EL (cell line): ENCODE measurements around the gene FEV.
A peak's percentile ranks its signal among the peaks of the same experiment; 100 is the strongest.

Source experiments
- DNase-seq: peaks from one replicate; pipeline ENCODE4 v3.0.0-alpha.2; 2016

Gene FEV

DNA sequence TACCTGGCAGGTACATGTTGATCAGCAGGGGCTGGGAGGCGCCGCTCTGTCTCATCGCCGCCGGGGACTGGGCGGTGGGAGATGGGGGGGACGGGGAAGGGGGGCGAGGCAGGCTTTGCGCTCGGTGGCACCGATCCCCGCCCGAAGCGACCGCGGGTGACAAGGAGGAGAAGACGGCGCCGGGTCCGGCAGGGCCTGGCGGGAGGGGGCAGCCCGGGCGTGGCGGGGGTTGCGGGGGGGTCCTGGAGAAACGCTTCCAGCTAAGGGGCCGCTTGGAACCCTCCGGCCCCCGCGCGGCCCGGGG is at the start of gene FEV:
FEV (minus strand) TSS at position 164 of the 304 bp plus-strand sequence; CDS start at position 55, 109 bp downstream.
- DNase-seq, result no peak

DNA sequence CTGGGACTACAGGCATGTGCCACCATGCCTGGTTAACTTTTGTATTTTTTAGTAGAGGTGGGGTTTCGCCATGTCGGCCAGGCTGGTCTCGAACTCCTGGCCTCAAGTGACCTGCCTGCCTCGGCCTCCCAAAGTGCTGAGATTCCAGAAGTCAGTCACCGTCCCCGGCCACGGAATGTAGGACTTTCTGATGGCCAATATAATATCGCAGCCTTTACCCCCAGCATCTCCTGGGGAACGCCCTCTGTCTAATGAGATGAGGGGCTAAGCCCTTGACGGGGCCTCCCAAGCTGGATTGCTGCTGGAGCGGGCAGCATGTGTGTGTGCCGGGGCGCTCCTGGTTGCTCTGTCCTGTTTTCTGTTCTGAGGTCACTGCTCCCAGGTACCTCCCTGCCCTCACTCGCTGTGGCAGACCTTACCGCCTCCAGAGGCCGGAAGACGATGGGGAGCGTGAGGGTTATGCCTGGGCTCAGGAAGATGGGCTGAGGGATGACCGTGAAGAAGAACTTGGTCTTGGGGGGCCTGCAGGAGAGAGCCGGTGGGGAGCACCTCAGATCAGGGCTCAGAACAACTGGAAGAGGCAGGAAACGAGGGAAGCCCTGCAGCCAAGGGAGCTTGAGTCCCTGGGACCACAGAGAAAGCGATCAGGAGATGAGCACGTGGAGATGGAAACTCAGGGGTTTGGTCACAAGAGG is 47.2 kb upstream of the FEV start:
- no peak for DNase-seq

DNA sequence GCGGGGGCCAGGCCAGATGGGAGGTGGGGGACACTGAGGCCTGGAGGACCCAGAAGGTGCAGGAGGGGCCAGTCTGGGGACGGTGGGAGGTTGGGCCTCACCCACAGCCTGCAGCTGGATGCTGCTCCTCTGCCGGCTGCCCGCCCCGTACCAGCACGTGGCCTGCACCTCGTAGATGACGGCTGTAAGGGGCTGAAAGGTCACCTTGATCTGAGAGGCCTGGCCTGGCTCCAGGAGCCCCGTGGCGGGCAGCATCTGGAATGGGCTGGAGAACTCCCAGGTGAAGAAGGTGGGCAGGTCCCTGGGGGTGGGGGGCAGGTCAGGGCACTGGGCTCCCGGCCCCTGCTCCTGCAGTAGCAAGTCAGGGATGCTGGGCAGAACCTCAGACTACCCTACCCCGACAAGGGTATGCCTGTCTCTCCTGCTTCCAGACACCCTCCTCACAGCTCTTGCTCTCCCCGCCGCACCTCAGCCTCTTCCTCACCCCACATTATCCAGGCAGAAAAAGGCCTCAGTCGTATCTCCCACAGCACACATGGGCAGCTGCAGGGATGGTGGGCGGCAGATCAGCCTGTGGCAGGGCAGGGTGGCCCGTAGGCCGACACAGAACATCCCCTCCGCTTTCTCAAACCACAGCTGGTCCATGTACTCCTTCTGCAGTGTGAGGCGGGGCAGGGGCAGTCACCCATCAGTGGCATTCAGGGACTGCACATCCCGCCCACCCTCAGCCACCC is 46.2 kb upstream of the FEV start:
- DNase-seq, result no peak

DNA sequence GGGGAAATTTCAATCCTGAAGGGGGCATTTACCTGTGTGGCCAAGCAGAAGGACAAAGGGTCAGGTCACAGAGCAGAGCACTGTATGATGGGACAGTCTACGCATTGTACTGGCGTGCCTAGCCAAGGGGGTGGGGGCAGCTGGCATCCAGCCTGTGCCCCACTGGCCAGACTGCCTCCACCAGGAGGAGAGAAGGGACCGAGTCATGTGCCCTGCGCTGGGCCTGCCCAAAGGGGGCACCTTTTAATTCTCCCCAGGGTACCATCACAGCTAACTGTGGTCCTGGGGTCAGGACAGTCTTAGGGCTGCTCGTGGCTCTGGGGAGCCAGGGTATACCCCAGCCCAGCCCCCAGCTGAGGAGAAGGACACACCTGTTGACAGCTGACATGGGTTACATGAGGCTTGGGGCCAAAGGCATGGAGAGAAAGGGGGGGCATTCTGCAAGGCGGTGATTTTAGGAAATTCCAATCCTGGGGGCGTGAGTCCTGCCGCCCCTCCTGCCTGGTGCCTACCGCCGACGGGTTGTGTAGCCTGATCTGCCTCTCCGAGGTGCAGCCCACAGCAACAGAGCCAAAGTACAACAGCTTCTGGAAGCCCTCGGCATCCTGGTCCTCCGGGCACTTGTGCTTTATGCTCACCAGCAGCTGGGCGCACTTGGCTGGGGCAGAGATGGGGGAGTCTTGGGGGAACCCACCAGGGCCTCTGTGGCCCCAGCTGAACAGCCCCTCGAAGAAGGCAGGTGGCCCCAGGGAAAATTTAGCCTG is 45.4 kb upstream of the FEV start:
- DNase-seq, result no peak

DNA sequence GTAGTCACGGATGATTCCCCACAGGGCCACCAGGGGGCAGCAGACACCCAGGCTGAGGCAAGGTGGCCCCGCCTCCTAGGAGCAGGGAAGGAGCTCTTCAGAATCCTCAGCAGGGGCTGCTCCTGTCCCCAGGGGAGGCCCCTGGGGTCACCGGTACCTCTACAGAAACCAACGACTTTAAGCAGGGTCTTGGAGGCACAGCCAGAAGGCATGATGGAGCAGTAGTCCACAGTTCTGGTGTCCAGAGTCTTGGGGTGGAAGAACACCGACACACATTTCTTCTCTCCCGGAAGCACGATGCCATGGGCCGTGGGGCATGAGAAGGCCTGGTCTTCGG is 44.8 kb upstream of the FEV start:
- peak; percentile 70 for DNase-seq

DNA sequence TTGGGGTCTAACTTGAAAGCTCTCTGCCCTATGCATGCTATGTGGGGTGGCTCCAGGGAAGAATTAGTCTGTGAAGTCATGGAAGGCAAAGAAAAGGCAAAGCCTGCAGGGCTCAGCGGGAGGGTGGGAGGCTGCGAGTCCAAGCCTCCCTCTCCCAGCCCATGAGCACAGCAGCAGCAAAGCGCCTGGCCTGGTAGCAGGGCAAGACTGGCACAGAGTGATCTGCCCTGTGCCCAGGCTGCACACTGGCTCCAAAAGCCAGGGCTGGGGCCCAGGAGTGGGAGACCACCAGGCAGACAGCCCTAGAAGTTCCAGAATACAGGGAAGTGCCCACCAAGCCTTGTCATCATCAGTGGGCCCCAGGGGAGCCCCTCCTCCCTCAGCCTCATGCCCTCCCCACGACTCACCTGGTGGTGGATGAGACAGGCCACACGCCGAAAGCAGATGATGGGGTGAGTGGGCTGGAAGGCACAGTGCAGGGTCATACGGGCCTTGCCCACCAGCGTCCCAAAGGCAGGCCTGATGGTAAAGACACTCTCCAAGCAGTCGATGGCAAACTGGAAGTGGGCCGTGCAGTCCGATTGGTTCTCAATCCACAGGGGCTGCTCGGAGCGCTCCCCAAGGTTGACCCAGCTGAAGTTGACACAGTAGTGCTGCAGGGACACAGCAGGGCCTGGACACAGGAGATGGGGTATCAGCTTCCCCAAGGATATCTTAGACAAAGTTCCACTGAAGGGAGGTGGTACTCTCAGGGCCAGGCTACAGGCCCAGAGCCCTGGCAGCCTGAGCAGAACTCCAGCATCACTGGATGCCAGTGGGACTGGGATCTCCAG is 44.2 kb upstream of the FEV start:
- DNase-seq, result no peak

DNA sequence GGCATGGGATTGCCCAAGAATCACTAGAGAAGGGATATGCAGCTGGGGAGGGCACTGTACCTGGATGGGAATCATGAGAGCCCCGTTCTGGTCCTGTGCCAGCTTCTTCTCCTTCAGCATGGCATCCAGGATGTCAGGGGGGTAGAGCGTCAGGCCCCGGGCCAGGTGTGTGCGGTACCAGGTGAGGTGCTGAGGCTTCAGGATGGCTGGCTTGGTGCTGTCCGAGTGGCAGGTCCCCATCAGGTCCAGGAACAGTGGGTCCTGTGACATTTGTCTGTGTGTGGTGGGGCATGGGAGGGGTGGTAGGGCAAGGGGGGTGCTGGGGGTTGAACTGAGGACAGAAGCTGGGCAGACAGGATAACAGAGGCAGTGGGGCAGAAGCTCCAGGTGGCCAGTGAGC is 43.2 kb upstream of the FEV start:
- no peak for DNase-seq

DNA sequence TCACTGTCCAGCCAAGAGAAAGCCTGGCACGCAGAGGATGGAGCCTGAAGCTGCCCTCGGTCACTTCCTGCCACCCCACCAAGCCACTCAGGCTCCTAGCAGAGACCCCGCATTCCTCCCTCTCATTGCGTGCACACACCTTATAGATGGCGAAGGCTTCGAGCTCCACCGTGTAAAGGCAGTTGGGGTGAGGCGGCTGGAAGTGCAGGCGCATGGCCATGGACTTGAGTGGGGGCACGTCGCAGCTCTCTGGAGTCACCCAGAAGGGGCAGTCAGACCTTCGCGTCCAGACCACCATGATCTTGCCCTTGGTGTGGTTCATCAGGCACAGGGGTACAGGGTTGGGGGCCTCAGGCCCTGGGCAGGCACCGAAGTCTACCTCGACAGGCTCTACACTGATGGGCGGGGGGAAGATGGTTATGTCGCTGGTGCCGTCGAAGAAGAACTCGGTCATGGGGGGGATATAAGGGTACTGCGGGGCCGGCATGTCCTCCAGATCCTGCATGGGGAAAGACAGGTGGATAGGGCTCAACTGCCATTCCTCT is 42.6 kb upstream of the FEV start:
- no peak for DNase-seq

DNA sequence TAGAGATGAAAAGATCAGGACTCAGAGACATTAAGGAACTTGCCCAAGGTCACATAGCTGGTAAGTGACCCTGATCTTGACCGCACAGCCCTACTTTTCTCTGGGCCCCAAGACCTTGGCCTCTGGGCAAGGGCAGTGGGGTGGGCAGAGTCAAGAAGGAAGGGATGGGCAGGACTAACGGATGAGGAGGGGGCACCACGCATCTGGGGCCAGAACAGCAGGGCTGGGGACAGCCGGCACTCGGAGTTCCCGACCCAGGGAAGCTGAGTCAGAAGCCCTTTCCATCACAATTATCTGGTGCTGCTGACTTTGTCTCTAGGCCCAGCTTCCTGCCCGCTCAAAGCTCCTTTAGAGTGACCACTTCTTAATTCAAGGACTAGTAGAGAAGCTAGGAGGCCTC is 42.0 kb upstream of the FEV start:
- no peak for DNase-seq

DNA sequence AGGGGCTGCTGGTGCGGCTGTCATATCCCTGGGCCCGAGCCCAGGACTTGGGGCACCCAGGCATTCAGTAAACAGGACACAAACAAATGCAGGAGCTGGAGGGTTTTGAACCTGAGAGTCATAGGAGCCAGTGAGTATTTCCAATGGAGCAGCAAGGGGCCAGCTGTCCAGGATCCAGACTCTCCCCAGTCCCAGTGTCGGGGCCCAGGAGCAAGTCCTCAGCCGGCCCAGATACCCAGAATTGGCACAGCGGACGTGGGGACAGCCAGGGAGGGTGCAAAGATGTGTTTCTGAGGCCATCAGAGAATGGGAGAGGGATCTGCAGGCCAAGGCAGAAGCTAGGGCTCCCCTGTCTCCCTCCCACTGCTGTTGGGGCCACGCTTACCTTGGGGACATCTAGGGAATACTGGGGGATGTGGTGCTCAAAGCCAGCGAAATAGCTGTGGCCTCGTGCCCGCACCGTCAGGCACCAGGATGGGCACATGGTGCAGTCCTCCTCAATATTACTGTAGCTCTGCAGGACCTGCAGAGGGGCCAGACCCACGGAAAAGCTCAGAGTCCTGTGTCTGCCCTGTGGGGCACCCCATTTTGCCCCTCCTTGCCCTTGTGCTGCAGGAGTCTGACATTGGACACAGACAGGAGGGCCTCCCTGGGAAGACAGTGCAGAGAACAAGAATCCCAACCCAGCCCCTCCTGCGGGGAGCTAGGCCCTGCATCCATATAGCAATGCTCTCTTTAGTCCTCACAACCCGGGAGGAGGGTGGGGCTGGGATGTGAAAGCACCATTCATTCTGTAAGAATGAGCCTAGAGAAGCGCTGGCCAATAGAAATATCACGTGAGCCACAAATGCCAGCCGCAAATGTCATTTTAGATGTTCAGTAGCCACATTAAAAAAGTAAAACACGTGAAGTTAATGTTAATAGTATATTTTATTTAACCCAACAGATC is 40.9 kb upstream of the FEV start:
- no peak for DNase-seq

DNA sequence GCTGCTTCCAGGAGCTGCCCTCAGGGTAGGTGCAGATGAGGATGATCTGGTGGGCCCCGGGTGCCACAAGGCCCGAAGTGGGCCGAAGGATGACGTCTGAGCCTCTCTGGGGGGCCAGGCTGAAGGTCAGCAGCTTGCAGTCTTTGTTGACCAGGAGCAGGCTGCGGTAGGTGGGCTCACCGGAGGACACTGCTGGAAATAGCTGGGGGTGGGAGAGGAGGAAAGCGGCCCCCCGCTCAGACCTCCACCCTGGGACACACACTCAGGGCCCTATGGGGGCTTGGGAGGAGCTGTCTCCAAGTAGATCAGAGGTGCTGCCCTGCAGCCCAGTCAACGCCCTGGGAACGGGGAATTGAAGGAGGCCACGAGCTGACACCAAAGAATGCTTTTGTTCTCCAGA is 39.1 kb upstream of the FEV start:
- no peak for DNase-seq

DNA sequence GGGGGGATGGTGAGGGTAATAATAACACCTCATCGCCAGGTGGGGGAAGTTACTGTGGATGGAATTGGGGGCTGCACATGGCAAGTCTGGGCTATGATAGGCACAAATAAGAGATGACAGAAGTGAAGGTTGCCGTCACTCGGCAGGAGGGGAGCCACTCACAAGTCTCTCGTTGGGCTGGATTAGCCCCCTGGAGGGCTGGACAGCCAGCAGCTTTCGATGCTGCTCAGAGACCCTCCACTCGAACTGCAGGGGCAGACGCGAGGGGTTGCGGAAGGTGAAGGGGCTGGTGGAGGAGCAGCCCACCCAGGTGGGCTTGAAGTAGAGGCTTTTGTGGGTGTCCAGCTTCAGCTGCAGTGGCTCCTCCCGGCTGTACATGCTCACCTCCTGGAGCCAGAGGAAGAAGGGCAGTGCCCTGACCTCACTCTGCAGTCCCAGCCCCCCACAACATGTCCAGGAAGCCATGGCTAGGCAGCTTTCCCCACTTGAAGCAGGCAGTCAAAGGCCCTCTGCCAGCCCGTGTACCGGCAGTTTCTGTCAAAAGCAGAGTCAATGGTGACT is 38.1 kb upstream of the FEV start:
- DNase-seq, result no peak

DNA sequence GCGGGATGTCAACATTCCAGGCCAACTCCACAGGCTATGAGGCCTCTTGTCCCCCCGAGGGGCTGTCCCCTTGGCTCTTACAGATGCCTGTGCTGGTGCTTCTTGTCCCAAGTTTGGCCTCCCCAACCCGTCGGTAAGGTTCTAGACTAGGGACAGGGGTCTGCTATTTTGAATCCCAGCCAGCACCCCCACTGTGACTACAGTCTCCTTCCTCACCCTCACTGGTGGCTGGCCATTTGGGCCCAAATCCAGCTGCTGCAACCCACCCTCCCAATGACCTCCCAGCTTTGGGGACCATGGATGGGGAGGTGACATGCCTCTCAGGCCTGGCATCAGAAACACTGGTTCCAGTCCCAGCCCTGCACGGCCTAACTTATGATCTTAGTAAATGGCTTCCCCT is 37.6 kb upstream of the FEV start:
- DNase-seq, result no peak

DNA sequence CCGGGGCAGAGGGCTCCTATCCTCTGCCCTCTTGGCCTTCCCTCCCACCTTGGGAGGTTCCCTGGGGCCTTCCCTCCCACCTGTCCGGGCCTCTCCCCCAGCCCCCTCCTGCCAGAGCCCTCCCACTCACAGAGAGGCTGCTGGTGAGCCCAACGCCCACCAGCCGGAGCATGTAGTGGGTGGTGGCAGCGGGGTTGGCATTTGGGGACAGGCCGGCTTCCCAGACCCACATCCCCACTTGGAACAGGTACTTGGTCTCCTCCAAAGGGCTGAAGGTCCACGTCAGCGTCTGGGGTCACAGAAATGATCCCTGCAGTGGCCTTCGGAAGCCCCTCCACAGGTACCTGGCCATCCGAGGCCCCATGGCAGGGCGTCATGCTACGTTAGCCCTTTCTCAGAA is 37.1 kb upstream of the FEV start:
- no peak for DNase-seq

DNA sequence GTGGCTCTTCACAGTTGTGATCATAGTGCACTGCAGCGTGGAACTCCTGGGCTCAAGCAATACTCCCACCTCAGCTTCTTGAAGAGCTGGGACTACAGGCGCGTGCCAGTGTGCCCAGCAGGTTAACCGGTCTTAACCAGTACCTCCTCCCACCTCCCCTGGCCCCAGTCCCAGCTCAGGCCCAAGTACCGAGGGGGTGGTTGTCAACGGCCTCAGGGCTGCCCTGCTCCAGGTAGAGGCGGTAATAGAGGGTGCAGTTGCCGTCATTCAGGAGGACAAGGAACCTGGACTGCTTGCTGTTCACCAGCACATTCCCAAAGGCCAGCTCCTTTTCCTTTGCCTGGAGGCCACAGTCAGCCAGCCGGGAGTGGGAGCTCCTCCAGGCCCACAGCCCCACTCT is 36.6 kb upstream of the FEV start:
- no peak for DNase-seq

DNA sequence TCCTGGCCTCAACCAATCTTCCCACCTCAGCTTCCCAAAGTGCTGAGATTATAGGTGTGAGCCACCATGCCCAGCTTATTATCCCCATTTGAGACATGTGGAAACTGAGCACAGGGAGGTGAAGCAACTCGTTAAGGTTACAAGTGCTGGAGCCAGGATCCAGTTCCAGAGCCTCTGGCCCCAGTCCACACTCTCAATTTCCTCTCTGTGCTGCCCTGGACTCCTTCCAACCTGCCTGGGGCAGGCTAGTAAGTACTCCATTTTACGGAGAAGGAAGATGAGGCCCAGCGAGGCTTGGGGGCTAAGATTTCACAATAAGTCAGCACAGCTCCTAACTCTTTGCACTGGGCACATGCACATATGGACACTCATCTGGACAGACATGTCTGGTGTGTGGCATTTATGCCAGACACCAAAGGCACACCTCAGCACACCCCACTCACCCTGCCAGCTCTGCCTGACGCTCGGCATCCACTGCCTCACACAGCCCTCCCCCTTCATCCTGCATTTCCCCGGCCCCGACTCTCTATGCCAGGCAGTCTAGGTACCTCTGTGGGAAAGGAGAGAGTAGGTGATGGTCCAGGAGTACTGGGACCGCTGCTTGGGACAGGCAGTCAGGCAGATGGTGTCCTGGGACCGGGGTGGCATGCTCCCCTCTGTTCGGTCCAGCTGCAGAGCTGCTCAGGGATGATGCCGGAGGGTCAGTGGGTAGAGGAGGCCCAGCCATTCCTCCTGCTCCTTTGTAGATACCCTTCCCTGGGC is 35.8 kb upstream of the FEV start:
- DNase-seq, result peak; percentile 16

DNA sequence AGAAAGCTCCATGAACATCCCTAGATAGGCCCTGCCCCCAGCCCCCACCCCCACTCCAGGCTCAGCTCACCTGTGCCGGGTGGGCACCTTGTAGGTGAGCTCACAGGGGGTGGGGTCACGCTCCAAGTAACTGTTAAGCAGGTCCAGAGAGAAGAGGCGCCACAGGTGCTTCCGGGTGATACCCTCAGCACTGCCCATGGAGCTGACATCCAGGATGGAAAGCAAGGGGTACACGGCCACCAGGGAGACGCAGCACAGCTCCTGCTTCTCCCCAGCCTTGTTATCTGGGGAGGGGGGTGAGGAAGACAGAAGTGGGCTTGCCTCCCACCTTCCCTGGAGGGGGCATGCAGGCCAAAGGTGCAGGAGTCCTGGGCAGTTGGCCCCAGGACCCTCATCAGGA is 34.5 kb upstream of the FEV start:
- no peak for DNase-seq

DNA sequence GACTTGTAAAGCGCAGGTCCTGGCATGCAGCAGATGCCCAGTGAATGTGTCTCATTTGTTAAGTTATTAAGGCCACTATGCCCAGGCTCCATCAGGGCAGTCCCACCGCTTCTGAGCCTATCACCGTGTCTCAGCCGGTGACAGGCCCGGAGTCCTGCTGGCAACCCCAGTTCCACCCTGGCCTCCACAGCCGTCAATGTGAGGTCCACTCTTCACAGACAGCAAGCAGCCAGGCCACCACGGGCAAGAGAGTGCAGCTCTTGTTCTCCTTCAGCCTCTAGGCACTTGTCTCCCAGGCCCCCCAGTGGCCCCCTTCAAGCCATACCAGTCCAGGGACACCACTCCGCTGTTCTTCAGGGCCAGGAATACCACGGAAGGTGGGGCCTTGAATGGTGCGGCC is 33.7 kb upstream of the FEV start:
- DNase-seq, result no peak

DNA sequence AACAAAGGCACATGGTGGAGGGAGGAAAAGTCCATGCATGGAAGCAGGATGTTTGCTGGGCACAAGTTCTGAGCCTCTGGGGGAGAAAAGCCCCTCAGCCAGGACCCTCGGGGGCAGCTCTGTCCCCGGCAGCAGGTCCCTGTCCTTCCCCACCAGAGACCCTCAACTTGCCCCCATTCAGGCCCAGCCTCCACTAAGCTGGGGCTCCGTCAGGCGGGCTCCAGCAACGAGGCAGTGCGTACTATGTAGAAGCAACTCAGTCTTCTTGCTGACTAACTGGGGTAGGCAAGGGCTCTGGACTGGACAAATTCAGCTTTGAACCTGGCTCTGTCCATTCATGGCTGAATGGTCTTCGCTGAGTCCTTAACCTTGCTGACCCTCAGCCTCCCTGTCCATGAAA is 33.3 kb upstream of the FEV start:
- DNase-seq, result no peak

DNA sequence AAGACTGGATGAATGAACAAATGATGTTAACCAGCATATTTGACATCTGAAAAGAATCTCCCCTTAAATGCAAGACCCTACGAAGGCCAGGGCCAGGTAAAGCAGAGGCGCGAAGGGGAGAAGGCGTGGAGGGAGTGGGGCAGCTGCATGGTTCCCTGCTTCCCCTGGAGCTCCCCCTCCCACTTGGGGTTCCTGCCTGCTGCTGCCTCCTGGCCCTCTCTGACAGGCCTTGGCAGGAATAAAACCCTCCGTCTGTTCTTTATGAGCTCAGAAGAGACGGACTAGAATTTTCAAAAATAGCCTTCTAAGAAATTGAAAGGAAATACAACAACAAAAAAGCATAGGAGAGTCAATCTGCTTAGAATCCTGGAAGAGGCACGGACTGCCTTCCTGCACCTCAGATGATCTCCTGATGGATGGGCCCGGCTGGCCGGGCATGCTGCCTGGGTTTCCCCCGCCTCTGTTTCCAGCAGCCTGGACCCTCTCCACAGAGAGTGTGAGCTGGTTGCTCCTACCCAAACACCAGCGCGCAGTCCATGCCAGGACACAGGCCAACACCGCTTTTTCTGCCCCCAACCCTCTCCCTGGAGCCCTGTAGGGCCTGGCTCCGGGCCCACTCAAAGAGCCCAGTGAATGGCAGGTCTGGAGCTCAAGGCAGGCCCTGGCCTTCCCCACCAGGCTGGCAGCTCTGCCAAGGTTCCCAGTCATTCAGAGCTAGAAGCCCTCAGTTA is 32.4 kb upstream of the FEV start:
- DNase-seq, result no peak
